Measurements from ENCODE around the gene LUZP4.

- TF ChIP-seq EZH2 (IDR thresholded peaks at IDR 0.05), result no peak
- no peak for TF ChIP-seq TCF7L2 (IDR thresholded peaks at IDR 0.05; ENCODE audit: borderline replicate concordance, extremely low read depth, insufficient read depth, insufficient read length)
- no peak for TF ChIP-seq CEBPB (IDR thresholded peaks at IDR 0.05; ENCODE audit: low read depth)
- TF ChIP-seq MAX (IDR thresholded peaks at IDR 0.05), result no peak
- no peak for TF ChIP-seq CTCF (IDR thresholded peaks at IDR 0.05 in 2 of 3, conservative IDR thresholded peaks at IDR 0.05 in 1 of 3; ENCODE audit: borderline replicate concordance in 1 of 3, insufficient read depth in 1 of 3, low read depth in 2 of 3, low read length in 2 of 3)
- TF ChIP-seq POLR2AphosphoS5 (IDR thresholded peaks at IDR 0.05; ENCODE audit: low read depth, low read length), result no peak
- no peak for TF ChIP-seq JUND (IDR thresholded peaks at IDR 0.05)
- TF ChIP-seq ATF3 (IDR thresholded peaks at IDR 0.05), result no peak
Measured at GRCh38 chrX:115341421-115341820, 51.9 kb downstream of the LUZP4 start.

Measured in HCT116 (cell line).